SU-DHL-6 (cell line): ENCODE data around the gene EVL.

Experiments
- H2AFZ ChIP-seq: fragments of 200-600 bp; sonication (generic); 2 replicates; pipeline ENCODE4 v1.6.1; 2014; ENCODE audit warnings: low read depth, mild to moderate bottlenecking, moderate library complexity, mixed read lengths, antibody characterized with exemption, low read length; ENCODE audit not compliant: severe bottlenecking
- H3F3A ChIP-seq: fragments of 200-600 bp; shearing (Covaris generic); 2 replicates; pipeline ENCODE4 v1.6.0; 2016; ENCODE audit warnings: antibody characterized with exemption, mild to moderate bottlenecking; ENCODE audit not compliant: insufficient read depth
- H3K27ac ChIP-seq: fragments of 200-600 bp; sonication (generic); 2 replicates; pipeline ENCODE4 v1.5.1; 2016; ENCODE audit warnings: low read depth, mild to moderate bottlenecking, low read length, moderate library complexity, mixed read lengths
- H3K27me3 ChIP-seq: fragments of 200-600 bp; sonication (generic), shearing (Covaris generic); 2 replicates; pipeline ENCODE4 v1.6.0; 2014; ENCODE audit warnings: mild to moderate bottlenecking, low read length
- H3K36me3 ChIP-seq: fragments of 200-600 bp; sonication (generic); 2 replicates; pipeline ENCODE4 v1.6.1; 2014; ENCODE audit warnings: mild to moderate bottlenecking, low read length, mixed read lengths
- H3K4me2 ChIP-seq: fragments of 300-600, 200-600 bp; shearing (Covaris generic), sonication (generic); 2 replicates; pipeline ENCODE4 v1.6.0; 2014; ENCODE audit warnings: low read length, low read depth, mild to moderate bottlenecking; ENCODE audit not compliant: poor library complexity, severe bottlenecking
- H3K4me3 ChIP-seq: fragments of 200-600 bp; sonication (generic); 2 replicates; pipeline ENCODE4 v1.5.1; 2014; ENCODE audit warnings: antibody characterized with exemption, low read length, mild to moderate bottlenecking, mixed read lengths; ENCODE audit not compliant: insufficient read depth, poor library complexity, severe bottlenecking
- H3K79me2 ChIP-seq: fragments of 200-600 bp; sonication (generic); 2 replicates; pipeline ENCODE4 v1.6.1; 2014; ENCODE audit warnings: mild to moderate bottlenecking, low read length, moderate library complexity; ENCODE audit not compliant: insufficient read depth
- H3K9ac ChIP-seq: fragments of 200-600 bp; sonication (generic); 2 replicates; pipeline ENCODE4 v1.7.0; 2014; ENCODE audit warnings: mild to moderate bottlenecking, low read length
- H3K9me2 ChIP-seq: fragments of 200-600 bp; sonication (generic); replicated peaks from 2 replicates; pipeline ENCODE4 v1.6.1; 2014; ENCODE audit warnings: low read length; ENCODE audit not compliant: insufficient read depth
- H3K9me3 ChIP-seq: fragments of 200-600 bp; sonication (generic); 2 replicates; pipeline ENCODE4 v1.6.1; 2014; ENCODE audit warnings: low read length, mixed read lengths; ENCODE audit not compliant: insufficient read depth
- H4K20me1 ChIP-seq: fragments of 200-600 bp; sonication (generic); 2 replicates; pipeline ENCODE4 v1.6.1; 2014; ENCODE audit warnings: low read depth, mild to moderate bottlenecking, antibody characterized with exemption, low read length, moderate library complexity, mixed read lengths
- CTCF ChIP-seq: fragments of 200-600 bp; sonication (generic); IDR thresholded peaks from one replicate; pipeline ENCODE4 v1.5.1; 2017; ENCODE audit warnings: antibody characterized with exemption, mild to moderate bottlenecking, low read length, moderate library complexity; ENCODE audit not compliant: insufficient read depth, poor library complexity, severe bottlenecking
- EZH2phosphoT487 ChIP-seq: fragments of 200-600 bp; sonication (generic), shearing (Covaris generic); conservative IDR thresholded peaks from 2 replicates; pipeline ENCODE4 v1.6.1; 2018; ENCODE audit warnings: mild to moderate bottlenecking, antibody characterized with exemption, low read length, moderate library complexity, mixed read lengths

Gene EVL

GRCh38 chr14:100079726-100080005, 14.4 kb downstream of the EVL start:
- no peak overlapping the region for H3K27ac ChIP-seq
- H3K79me2 ChIP-seq = peaks cover 78% of the 10 kb centered on the region
- H3K4me3 ChIP-seq = no peak overlapping the region
- no peak overlapping the region for H3K4me2 ChIP-seq
- no peaks in the 10 kb centered on the region for H3K9me2 ChIP-seq
- H4K20me1 ChIP-seq = no peaks in the 10 kb centered on the region
- no peaks in the 10 kb centered on the region for H3F3A ChIP-seq
- TF ChIP-seq CTCF (no peak), EZH2phosphoT487 (no peak)
- no peaks in the 10 kb centered on the region for H3K36me3 ChIP-seq
- H2AFZ ChIP-seq = no peak overlapping the region
- H3K9me3 ChIP-seq = no peaks in the 10 kb centered on the region
- no peaks in the 10 kb centered on the region for H3K27me3 ChIP-seq
- H3K9ac ChIP-seq = no peak overlapping the region

- no peaks in the 10 kb centered on the region for H3F3A ChIP-seq
- no peak overlapping the region for H3K4me3 ChIP-seq
- TF ChIP-seq CTCF (no peak), EZH2phosphoT487 (no peak)
- H3K27ac ChIP-seq = no peak overlapping the region
- H3K36me3 ChIP-seq = peaks cover 4% of the 10 kb centered on the region; the same call in 1 of the 2 replicates
- H4K20me1 ChIP-seq = no peaks in the 10 kb centered on the region
- no peak overlapping the region for H3K4me2 ChIP-seq
- no peak overlapping the region for H3K9ac ChIP-seq
- no peak overlapping the region for H2AFZ ChIP-seq
- no peaks in the 10 kb centered on the region for H3K27me3 ChIP-seq
- no peaks in the 10 kb centered on the region for H3K9me2 ChIP-seq
- H3K9me3 ChIP-seq = no peaks in the 10 kb centered on the region
- peaks cover 73% of the 10 kb centered on the region for H3K79me2 ChIP-seq
Measured at GRCh38 chr14:100080206-100080605, 15.0 kb downstream of the EVL start.

- Histone ChIP-seq H3K9me2 (no peaks in the 10 kb centered on the region), H3K27me3 (no peaks in the 10 kb centered on the region), H3K27ac (no peak overlapping the region), H3F3A (no peaks in the 10 kb centered on the region), H3K36me3 (peaks cover 14% of the 10 kb centered on the region; the same call in 1 of the 2 replicates), H3K4me3 (no peak overlapping the region), H3K9me3 (no peaks in the 10 kb centered on the region), H3K9ac (no peak overlapping the region), H4K20me1 (no peaks in the 10 kb centered on the region), H3K4me2 (no peak overlapping the region), H2AFZ (no peak overlapping the region), H3K79me2 (peaks cover 54% of the 10 kb centered on the region)
- TF ChIP-seq CTCF (no peak), EZH2phosphoT487 (no peak)
Measured at GRCh38 chr14:100081997-100082625, 16.9 kb downstream of the EVL start.

GRCh38 chr14:100082723-100083122, 17.5 kb downstream of the EVL start:
- Histone ChIP-seq H3K4me3 (no peak overlapping the region), H3K9me2 (no peaks in the 10 kb centered on the region), H3K36me3 (peaks cover 18% of the 10 kb centered on the region; the same call in 1 of the 2 replicates), H4K20me1 (no peaks in the 10 kb centered on the region), H3K4me2 (no peak overlapping the region), H3K79me2 (peaks cover 52% of the 10 kb centered on the region), H2AFZ (no peak overlapping the region), H3K9ac (no peak overlapping the region), H3F3A (no peaks in the 10 kb centered on the region), H3K9me3 (no peaks in the 10 kb centered on the region), H3K27me3 (no peaks in the 10 kb centered on the region), H3K27ac (no peak overlapping the region)
- TF ChIP-seq EZH2phosphoT487 = no peak
- TF ChIP-seq CTCF = no peak
